HCT116 (cell line): ENCODE measurements around the gene CCDC40. TPM values are rescaled to one million over a fixed set of nuclear protein-coding genes. Genes with fewer than 3 reads are reported as not detected.

ENCODE experiments used
- ATAC-seq: fragments of 200-7000 bp; cut with Tn5 transposase; 2 replicates; pipeline ENCODE4 v1.9.1; 2020; ENCODE audit warnings: mild to moderate bottlenecking, moderate library complexity
- BruUV-seq: library from RNA; stranded (reverse); fragments of 400-500 nt; replicated peaks from 2 replicates; lab custom pipeline; 2021; lab: Mats Ljungman, UMichigan
- CTCF ChIA-PET: fragments of 300-600 bp; sonication (Branson Sonifier 250); formaldehyde crosslinking; loops from one replicate; lab custom pipeline; 2021; ENCODE audit warnings: antibody characterized with exemption; lab: Charles Lee
- POLR2A ChIA-PET: fragments of 300-600, 350-600 bp; sonication (Branson Sonifier 250); formaldehyde crosslinking; loops from one replicate; lab custom pipeline; 2021; ENCODE audit warnings: antibody characterized with exemption; lab: Charles Lee
- RAD21 ChIA-PET, 2 experiments: fragments of 300-600 bp; sonication (Branson Sonifier 250); formaldehyde crosslinking; loops; one replicate each; lab custom pipeline; 2023; ENCODE audit warnings: low total read pairs in 2 of 2; ENCODE audit not compliant: uncharacterized antibody in 2 of 2, unreplicated experiment in 2 of 2, low non-redundant PET in 1 of 2; lab: Charles Lee
- DNase-seq: peaks from one replicate; pipeline ENCODE4 v3.0.0-alpha.2; 2010; ENCODE audit warnings: low read depth, low spot score
- H2AFZ ChIP-seq: fragments of 200-600 bp; shearing (Covaris generic), sonication (generic); 2 replicates; pipeline ENCODE4 v1.6.1; 2017; ENCODE audit warnings: low read depth, mixed run types, mixed read lengths, antibody characterized with exemption, low read length; ENCODE audit not compliant: poor library complexity, severe bottlenecking
- H3K27ac ChIP-seq: 2 replicates; pipeline ENCODE4 v1.5.1; 2012; ENCODE audit warnings: low read depth, low read length
- H3K27me3 ChIP-seq: fragments of 200-600 bp; sonication (generic); 2 replicates; pipeline ENCODE4 v1.6.1; 2016; ENCODE audit warnings: mixed run types, low read length, mixed read lengths; ENCODE audit not compliant: insufficient read depth
- H3K36me3 ChIP-seq, 2 experiments: fragments of 200-500 bp in 1 of 2; fragments of 200-600 bp in 1 of 2; sonication (Bioruptor generic) in 1 of 2; sonication (generic) in 1 of 2; 2 replicates each; pipeline versions ENCODE4 v1.5.1 to v1.6.1; 2014 to 2016; ENCODE audit warnings: low read length in 2 of 2, inconsistent platforms in 1 of 2, mixed read lengths in 1 of 2, mixed run types in 1 of 2; ENCODE audit not compliant: insufficient read depth in 2 of 2, control insufficient read depth in 1 of 2
- H3K4me1 ChIP-seq, 2 experiments: fragments of 200-600 bp in 1 of 2; sonication (generic) in 1 of 2; 2 replicates each; pipeline versions ENCODE4 v1.5.1 to v1.6.1; 2012 to 2017; ENCODE audit warnings: low read length in 2 of 2, inconsistent platforms in 1 of 2, mild to moderate bottlenecking in 1 of 2, mixed read lengths in 1 of 2, mixed run types in 1 of 2, moderate library complexity in 1 of 2; ENCODE audit not compliant: insufficient read depth in 2 of 2, control insufficient read depth in 1 of 2
- H3K4me2 ChIP-seq: fragments of 200-600 bp; sonication (generic); 2 replicates; pipeline ENCODE4 v1.6.1; 2017; ENCODE audit warnings: mixed run types, low read length, mixed read lengths
- H3K4me3 ChIP-seq, 2 experiments: fragments of 200-600 bp in 1 of 2; sonication (generic) in 1 of 2; replicated peaks in 1 of 2; 2 replicates each; pipeline ENCODE4 v1.5.1; 2011 to 2016; ENCODE audit warnings: low read length in 2 of 2, control low read depth in 1 of 2, low read depth in 1 of 2, mild to moderate bottlenecking in 1 of 2, mixed read lengths in 1 of 2, mixed run types in 1 of 2
- H3K79me2 ChIP-seq: fragments of 200-600 bp; sonication (generic); 2 replicates; pipeline ENCODE4 v1.6.1; 2017; ENCODE audit warnings: mild to moderate bottlenecking, mixed run types, low read length, moderate library complexity, mixed read lengths; ENCODE audit not compliant: insufficient read depth
- H3K9ac ChIP-seq: fragments of 200-600 bp; sonication (generic); 2 replicates; pipeline ENCODE4 v1.6.1; 2016; ENCODE audit warnings: low read length, mixed read lengths
- H3K9me2 ChIP-seq: fragments of 200-600 bp; sonication (generic), shearing (Covaris generic); 2 replicates; pipeline ENCODE4 v1.6.1; 2017; ENCODE audit warnings: mixed run types, mild to moderate bottlenecking, moderate library complexity; ENCODE audit not compliant: insufficient read depth
- H3K9me3 ChIP-seq, 2 experiments: fragments of 200-500 bp in 1 of 2; fragments of 200-600 bp in 1 of 2; sonication (Bioruptor generic) in 1 of 2; sonication (generic) in 1 of 2; 2 replicates each; pipeline ENCODE4 v1.6.1; 2014 to 2017; ENCODE audit warnings: low read length in 2 of 2, mixed read lengths in 2 of 2, inconsistent platforms in 1 of 2, low read depth in 1 of 2, mild to moderate bottlenecking in 1 of 2, mixed run types in 1 of 2, moderate library complexity in 1 of 2; ENCODE audit not compliant: control insufficient read depth in 1 of 2, insufficient read depth in 1 of 2
- H4K20me1 ChIP-seq: fragments of 200-600 bp; sonication (generic), shearing (Covaris generic); 2 replicates; pipeline ENCODE4 v1.6.1; 2017; ENCODE audit warnings: mixed run types, mild to moderate bottlenecking, moderate library complexity; ENCODE audit not compliant: insufficient read depth
- CBX3 ChIP-seq: IDR thresholded peaks from 2 replicates; pipeline ENCODE4 v1.6.1; 2012; ENCODE audit warnings: low read depth
- CEBPB ChIP-seq: IDR thresholded peaks from 2 replicates; pipeline ENCODE4 v1.6.1; 2012; ENCODE audit warnings: low read depth
- EGR1 ChIP-seq: IDR thresholded peaks from 2 replicates; pipeline ENCODE4 v1.6.1; 2012; ENCODE audit warnings: low read depth
- EZH2 ChIP-seq: fragments of 200-600 bp; sonication (generic); IDR thresholded peaks from 2 replicates; pipeline ENCODE4 v1.6.1; 2017; ENCODE audit warnings: antibody characterized with exemption, mixed run types
- EZH2phosphoT487 ChIP-seq: fragments of 200-600 bp; IDR thresholded peaks from 2 replicates; pipeline ENCODE4 v1.6.1; 2018; ENCODE audit warnings: antibody characterized with exemption, borderline replicate concordance
- FOSL1 ChIP-seq: IDR thresholded peaks from 2 replicates; pipeline ENCODE4 v1.6.1; 2012; ENCODE audit warnings: low read depth
- JUND ChIP-seq: IDR thresholded peaks from 2 replicates; pipeline ENCODE4 v1.6.1; 2012
- MAX ChIP-seq: IDR thresholded peaks from 2 replicates; pipeline ENCODE4 v1.6.1; 2012
- POLR2AphosphoS5 ChIP-seq: IDR thresholded peaks from 2 replicates; pipeline ENCODE4 v1.6.1; 2011; ENCODE audit warnings: mild to moderate bottlenecking, low read depth, low read length, moderate library complexity
- RAD21 ChIP-seq: IDR thresholded peaks from 2 replicates; pipeline ENCODE4 v1.6.1; 2012; ENCODE audit warnings: low read depth, mild to moderate bottlenecking
- YY1 ChIP-seq: IDR thresholded peaks from 2 replicates; pipeline ENCODE4 v1.6.1; 2011; ENCODE audit warnings: low read length, low read depth, moderate library complexity, mild to moderate bottlenecking; ENCODE audit not compliant: insufficient replicate concordance; ENCODE audit errors: extremely low read depth
- ZFX ChIP-seq: fragments of 450-650 bp; IDR thresholded peaks from 2 replicates; pipeline ENCODE4 v1.6.1; 2017
- intact Hi-C: fragments of 100-400 bp; cut with micrococcal nuclease; formaldehyde crosslinking; loops from 2 replicates; pipeline ENCODE4 v1.10.0; 2022
- total RNA-seq: library from RNA; stranded (reverse); gene quantifications from one replicate; pipeline ENCODE4 v1.2.1, GENCODE V29; 2021; ENCODE audit not compliant: unreplicated experiment
- TF ChIP-seq, protein P1 (sequence below): IDR thresholded peaks from 2 replicates; pipeline ENCODE4 v1.6.1; 2012
- TF ChIP-seq, protein P2 (sequence below): IDR thresholded peaks from 2 replicates; pipeline ENCODE4 v1.6.1; 2011; ENCODE audit warnings: mild to moderate bottlenecking, low read length, moderate library complexity; ENCODE audit not compliant: insufficient replicate concordance; ENCODE audit errors: extremely low read depth

Gene CCDC40
- total RNA-seq, 1 experiment from 2014 or later = 10.3 TPM

DNA sequence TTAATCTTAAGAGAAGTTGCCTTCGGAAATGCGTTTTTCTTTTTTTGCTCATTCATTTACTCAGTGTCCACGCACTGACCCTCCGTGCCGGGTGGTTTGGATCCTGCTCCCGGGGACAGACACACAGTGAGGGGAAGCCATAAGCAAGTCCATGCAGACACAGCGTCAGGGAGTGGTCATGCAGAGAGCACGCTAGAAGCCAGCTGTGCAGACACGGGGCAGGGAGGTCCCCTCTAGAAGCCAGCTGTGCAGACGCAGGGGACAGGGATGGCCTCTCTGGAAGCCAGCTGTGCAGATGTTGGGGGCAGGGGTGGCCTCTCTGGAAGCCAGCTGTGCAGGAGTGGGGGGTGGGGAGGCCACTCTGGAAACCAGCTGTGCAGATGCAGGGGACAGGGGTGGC, 69.7 kb downstream of the CCDC40 start:
- Histone ChIP-seq H3K9me2 (no peaks in the 10 kb centered on the region), H2AFZ (no peak overlapping the region), H3K27me3 (no peaks in the 10 kb centered on the region), H3K4me1 (peaks cover 19 to 22% of the 10 kb centered on the region in 2 experiments), H3K79me2 (peaks cover 7% of the 10 kb centered on the region; the same call in 1 of the 2 replicates), H3K9ac (no peak overlapping the region), H3K4me2 (no peak overlapping the region), H3K36me3 (peaks cover 0 to 9% of the 10 kb centered on the region in 2 experiments; a peak in 2 of 4 replicates), H3K27ac (no peak overlapping the region), H4K20me1 (no peaks in the 10 kb centered on the region), H3K9me3 (no peaks in the 10 kb centered on the region), H3K4me3 (no peak overlapping the region)
- ChIA-PET CTCF (interaction anchor here (0.6 to 0.9 kb wide), 2 partner anchors 9 to 79 kb away, joined by 3 read pairs; no protein-coding TSS in a partner anchor), RAD21 (no interaction called here), POLR2A (no interaction called here)
- no peak for ATAC-seq
- TF ChIP-seq FOSL1 (no peak), ZFX (no peak), POLR2AphosphoS5 (no peak), JUND (no peak), EZH2phosphoT487 (no peak), EGR1 (no peak), CBX3 (no peak), CEBPB (no peak), EZH2 (no peak), MAX (no peak), YY1 (no peak), RAD21 (no peak)
- TF ChIP-seq, protein P1, sequence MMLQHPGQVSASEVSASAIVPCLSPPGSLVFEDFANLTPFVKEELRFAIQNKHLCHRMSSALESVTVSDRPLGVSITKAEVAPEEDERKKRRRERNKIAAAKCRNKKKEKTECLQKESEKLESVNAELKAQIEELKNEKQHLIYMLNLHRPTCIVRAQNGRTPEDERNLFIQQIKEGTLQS = no peak
- TF ChIP-seq, protein P2, sequence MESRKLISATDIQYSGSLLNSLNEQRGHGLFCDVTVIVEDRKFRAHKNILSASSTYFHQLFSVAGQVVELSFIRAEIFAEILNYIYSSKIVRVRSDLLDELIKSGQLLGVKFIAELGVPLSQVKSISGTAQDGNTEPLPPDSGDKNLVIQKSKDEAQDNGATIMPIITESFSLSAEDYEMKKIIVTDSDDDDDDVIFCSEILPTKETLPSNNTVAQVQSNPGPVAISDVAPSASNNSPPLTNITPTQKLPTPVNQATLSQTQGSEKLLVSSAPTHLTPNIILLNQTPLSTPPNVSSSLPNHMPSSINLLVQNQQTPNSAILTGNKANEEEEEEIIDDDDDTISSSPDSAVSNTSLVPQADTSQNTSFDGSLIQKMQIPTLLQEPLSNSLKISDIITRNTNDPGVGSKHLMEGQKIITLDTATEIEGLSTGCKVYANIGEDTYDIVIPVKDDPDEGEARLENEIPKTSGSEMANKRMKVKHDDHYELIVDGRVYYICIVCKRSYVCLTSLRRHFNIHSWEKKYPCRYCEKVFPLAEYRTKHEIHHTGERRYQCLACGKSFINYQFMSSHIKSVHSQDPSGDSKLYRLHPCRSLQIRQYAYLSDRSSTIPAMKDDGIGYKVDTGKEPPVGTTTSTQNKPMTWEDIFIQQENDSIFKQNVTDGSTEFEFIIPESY = no peak
- BruUV-seq = no TSS peak
- intact Hi-C loops = no loop called here
- no peak for DNase-seq
